ENCODE measurements around the gene PRDM16. TPM values are rescaled to one million over a fixed set of nuclear protein-coding genes. Genes with fewer than 3 reads are reported as not detected.

PRDM16 gene
- total and polyA plus RNA-seq, 2 donors (not counting 1 experiment from before 2014, with no cell fraction given), result 0.03 to 0.12 TPM

- TF ChIP-seq, protein P1, sequence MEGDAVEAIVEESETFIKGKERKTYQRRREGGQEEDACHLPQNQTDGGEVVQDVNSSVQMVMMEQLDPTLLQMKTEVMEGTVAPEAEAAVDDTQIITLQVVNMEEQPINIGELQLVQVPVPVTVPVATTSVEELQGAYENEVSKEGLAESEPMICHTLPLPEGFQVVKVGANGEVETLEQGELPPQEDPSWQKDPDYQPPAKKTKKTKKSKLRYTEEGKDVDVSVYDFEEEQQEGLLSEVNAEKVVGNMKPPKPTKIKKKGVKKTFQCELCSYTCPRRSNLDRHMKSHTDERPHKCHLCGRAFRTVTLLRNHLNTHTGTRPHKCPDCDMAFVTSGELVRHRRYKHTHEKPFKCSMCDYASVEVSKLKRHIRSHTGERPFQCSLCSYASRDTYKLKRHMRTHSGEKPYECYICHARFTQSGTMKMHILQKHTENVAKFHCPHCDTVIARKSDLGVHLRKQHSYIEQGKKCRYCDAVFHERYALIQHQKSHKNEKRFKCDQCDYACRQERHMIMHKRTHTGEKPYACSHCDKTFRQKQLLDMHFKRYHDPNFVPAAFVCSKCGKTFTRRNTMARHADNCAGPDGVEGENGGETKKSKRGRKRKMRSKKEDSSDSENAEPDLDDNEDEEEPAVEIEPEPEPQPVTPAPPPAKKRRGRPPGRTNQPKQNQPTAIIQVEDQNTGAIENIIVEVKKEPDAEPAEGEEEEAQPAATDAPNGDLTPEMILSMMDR (IDR thresholded peaks at IDR 0.05), result no peak
- TF ChIP-seq EZH2 (IDR thresholded peaks at IDR 0.05; ENCODE audit: borderline replicate concordance, insufficient read depth, low read depth, low read length, poor library complexity, severe bottlenecking), result no peak
- ChIA-PET POLR2A (no interaction called here), CTCF (no interaction called here)
- Histone ChIP-seq H3K36me3 (replicated peaks in 1 of 2; ENCODE audit: control extremely low read depth in 1 of 2, control insufficient read depth in 1 of 2, extremely low read depth in 1 of 2, insufficient read depth in 2 of 2, low read length in 1 of 2) (no peaks in the 10 kb centered on the region), H3K4me1 (ENCODE audit: control insufficient read depth in 2 of 2, insufficient read depth in 2 of 2, low read length in 2 of 2) (no peaks in the 10 kb centered on the region), H3K9me3 (ENCODE audit: control extremely low read depth in 1 of 3, control insufficient read depth in 2 of 3, insufficient read depth in 1 of 3, low read length in 2 of 3) (no peaks in the 10 kb centered on the region), H3K27ac (ENCODE audit: low read length in 2 of 2) (no peak overlapping the region), H2AFZ (ENCODE audit: insufficient read depth, low read depth, low read length, poor library complexity, severe bottlenecking) (no peak overlapping the region), H3K9ac (ENCODE audit: low read length) (no peak overlapping the region), H3K4me2 (replicated peaks; ENCODE audit: low read depth, low read length, poor library complexity, severe bottlenecking) (no peak overlapping the region), H4K20me1 (ENCODE audit: control insufficient read depth, insufficient read depth, low read length, poor library complexity, severe bottlenecking) (no peaks in the 10 kb centered on the region), H3K79me2 (ENCODE audit: control insufficient read depth, insufficient read depth, low read length) (no peaks in the 10 kb centered on the region), H3K4me3 (ENCODE audit: control extremely low read depth in 1 of 5, extremely low read depth in 1 of 5, insufficient read depth in 1 of 5, low read depth in 2 of 5, low read length in 4 of 5) (no peak overlapping the region), H3K27me3 (replicated peaks in 1 of 4; ENCODE audit: control extremely low read depth in 1 of 4, control insufficient read depth in 3 of 4, insufficient read depth in 4 of 4, low read length in 3 of 4) (peaks cover 0 to 2% (median 0%) of the 10 kb centered on the region in 4 experiments)
- no peaks in the 10 kb centered on the region for H3K9me3 Mint-ChIP-seq (ENCODE audit: insufficient read depth)
- no peak for ATAC-seq (ENCODE audit: low read depth)
- no peak overlapping the region for H3K27ac Mint-ChIP-seq
- H3K27me3 Mint-ChIP-seq, result peaks cover 2% of the 10 kb centered on the region
- WGBS (ENCODE audit: insufficient coverage), result 86% methylated on average over 12 of the region's 12 CpGs
- no peaks in the 10 kb centered on the region for H3K4me1 Mint-ChIP-seq
- no peak for DNase-seq
- no peak overlapping the region for H3K4me3 Mint-ChIP-seq
- intact Hi-C loops (cut with micrococcal nuclease), result no loop called here
Measured at GRCh38 chr1:3384407-3384806, 315.4 kb downstream of the PRDM16 start.

DNA sequence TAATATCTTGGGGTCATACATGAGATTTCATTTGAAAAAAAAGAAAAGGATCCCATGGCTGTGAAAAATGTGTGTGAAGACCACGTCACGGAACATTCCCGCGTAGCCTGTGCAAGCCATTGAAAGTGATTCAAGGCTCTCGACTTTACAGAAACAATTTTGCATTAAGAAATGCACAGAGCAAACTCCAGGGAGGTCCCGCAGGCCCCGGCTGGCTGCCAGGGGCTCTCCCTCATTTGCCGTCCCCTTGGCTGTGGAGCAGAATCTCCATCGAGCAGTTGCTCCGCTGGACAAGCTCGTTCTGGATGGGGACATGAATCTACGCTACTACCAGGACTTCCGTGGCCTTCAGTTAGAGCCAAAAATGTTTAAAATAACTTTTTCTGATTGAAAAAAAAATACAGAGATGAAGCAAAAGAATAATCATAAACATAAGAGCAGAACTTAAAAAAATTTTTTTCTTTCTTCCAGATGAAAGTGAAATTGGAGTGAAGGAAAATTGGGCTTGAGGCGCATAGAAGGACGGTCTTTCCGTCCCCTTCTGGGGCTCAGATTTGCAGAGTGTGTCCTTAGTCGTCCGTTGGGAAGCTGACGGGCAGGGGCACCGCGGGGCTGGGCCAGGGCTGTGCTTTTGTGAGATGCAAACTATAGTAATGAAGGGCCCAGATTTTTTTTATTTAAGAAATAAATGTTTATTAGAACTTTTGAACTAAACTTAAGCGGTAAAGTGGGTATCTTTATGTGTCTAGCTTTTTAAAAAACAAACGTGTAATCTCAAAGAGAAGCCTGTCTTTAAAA is 317.4 kb downstream of the PRDM16 start:
- H3K4me1 ChIP-seq (ENCODE audit: control insufficient read depth in 2 of 2, insufficient read depth in 2 of 2, low read length in 2 of 2), result no peaks in the 10 kb centered on the region
- DNase-seq, result no peak
- no peak overlapping the region for H3K4me3 ChIP-seq (ENCODE audit: control extremely low read depth in 1 of 5, extremely low read depth in 1 of 5, insufficient read depth in 1 of 5, low read depth in 2 of 5, low read length in 4 of 5)
- Mint-ChIP-seq H3K4me1 (no peaks in the 10 kb centered on the region), H3K27ac (no peak overlapping the region), H3K27me3 (peaks cover 9% of the 10 kb centered on the region), H3K4me3 (no peak overlapping the region), H3K9me3 (ENCODE audit: insufficient read depth) (no peaks in the 10 kb centered on the region)
- ChIA-PET POLR2A (no interaction called here), CTCF (no interaction called here)
- H3K79me2 ChIP-seq (ENCODE audit: control insufficient read depth, insufficient read depth, low read length), result no peaks in the 10 kb centered on the region
- peaks cover 0 to 2% (median 0%) of the 10 kb centered on the region in 4 experiments for H3K27me3 ChIP-seq (replicated peaks in 1 of 4; ENCODE audit: control extremely low read depth in 1 of 4, control insufficient read depth in 3 of 4, insufficient read depth in 4 of 4, low read length in 3 of 4)
- no peaks in the 10 kb centered on the region for H4K20me1 ChIP-seq (ENCODE audit: control insufficient read depth, insufficient read depth, low read length, poor library complexity, severe bottlenecking)
- H3K36me3 ChIP-seq (replicated peaks in 1 of 2; ENCODE audit: control extremely low read depth in 1 of 2, control insufficient read depth in 1 of 2, extremely low read depth in 1 of 2, insufficient read depth in 2 of 2, low read length in 1 of 2), result no peaks in the 10 kb centered on the region
- intact Hi-C loops (cut with micrococcal nuclease), result no loop called here
- WGBS (ENCODE audit: insufficient coverage), result 94% methylated on average over 8 of the region's 23 CpGs
- H3K4me2 ChIP-seq (replicated peaks; ENCODE audit: low read depth, low read length, poor library complexity, severe bottlenecking), result no peak overlapping the region
- no peak overlapping the region for H3K27ac ChIP-seq (ENCODE audit: low read length in 2 of 2)
- H3K9me3 ChIP-seq (ENCODE audit: control extremely low read depth in 1 of 3, control insufficient read depth in 2 of 3, insufficient read depth in 1 of 3, low read length in 2 of 3), result no peaks in the 10 kb centered on the region
- TF ChIP-seq, protein P1 (IDR thresholded peaks at IDR 0.05), result no peak
- no peak for TF ChIP-seq EZH2 (IDR thresholded peaks at IDR 0.05; ENCODE audit: borderline replicate concordance, insufficient read depth, low read depth, low read length, poor library complexity, severe bottlenecking)
- no peak overlapping the region for H2AFZ ChIP-seq (ENCODE audit: insufficient read depth, low read depth, low read length, poor library complexity, severe bottlenecking)
- no peak for ATAC-seq (ENCODE audit: low read depth)
- H3K9ac ChIP-seq (ENCODE audit: low read length), result no peak overlapping the region
